Thymus (tissue), 11 donors: ENCODE data around the gene PRRT2. TPM values are rescaled to one million over a fixed set of nuclear protein-coding genes. Genes with fewer than 3 reads are reported as not detected.
"Not testable (repeated sequence)": the region's sequence is repeated elsewhere in the genome, so short reads cannot be mapped to it uniquely, and the experiment has no call there.

Source experiments
- DNase-seq, 9 donors: peaks; one replicate each; pipeline ENCODE4 v3.0.0-alpha.2; 2013; ENCODE audit warnings: low spot score in 9 of 9, low read depth in 6 of 9, missing footprints in 1 of 9
- H3K27ac ChIP-seq, 2 donors: one replicate each; pipeline ENCODE4 v1.5.1; 2013; ENCODE audit warnings: control low read depth in 1 of 2, low read depth in 1 of 2, low read length in 1 of 2, mild to moderate bottlenecking in 1 of 2, moderate library complexity in 1 of 2
- H3K27me3 ChIP-seq, 2 donors: one replicate each; pipeline ENCODE4 v1.5.1; 2013; ENCODE audit warnings: low read length in 1 of 2; ENCODE audit not compliant: control insufficient read depth in 2 of 2, insufficient read depth in 1 of 2
- H3K36me3 ChIP-seq, 2 donors: one replicate each; pipeline ENCODE4 v1.5.1; 2013; ENCODE audit warnings: low read length in 1 of 2, mild to moderate bottlenecking in 1 of 2, moderate library complexity in 1 of 2; ENCODE audit not compliant: control insufficient read depth in 2 of 2, insufficient read depth in 2 of 2
- H3K4me1 ChIP-seq, 2 donors: one replicate each; pipeline ENCODE4 v1.5.1; 2013; ENCODE audit warnings: low read length in 2 of 2; ENCODE audit not compliant: control insufficient read depth in 2 of 2, insufficient read depth in 2 of 2
- H3K4me3 ChIP-seq, 2 donors: one replicate each; pipeline ENCODE4 v1.5.1; 2013; ENCODE audit warnings: low read length in 2 of 2, control low read depth in 1 of 2, mild to moderate bottlenecking in 1 of 2
- H3K9me3 ChIP-seq, 2 donors: one replicate each; pipeline ENCODE4 v1.5.1; 2013; ENCODE audit warnings: low read length in 1 of 2, mild to moderate bottlenecking in 1 of 2; ENCODE audit not compliant: control insufficient read depth in 2 of 2, insufficient read depth in 1 of 2
- whole genome bisulfite sequencing: extraction: QIAGEN DNeasy Blood & Tissue Kit; methylation state at CpG from one replicate; pipeline ENCODE4 v1.1.7; 2013; 5-methylcytosine and 5-hydroxymethylcytosine counted together
- polyA plus RNA-seq: library from polyadenylated mRNA; stranded (reverse); fragments of 200-250 nt; gene quantifications from one replicate; pipeline ENCODE4 v1.2.3, GENCODE V29; 2013
- total RNA-seq: library from RNA; stranded (reverse); fragments of 120-200 nt; gene quantifications from one replicate; pipeline ENCODE4 v1.2.4, GENCODE V29; 2013
- donor health status: healthy.

Gene PRRT2
- total and polyA plus RNA-seq, 2 donors: 0.85 to 1.0 TPM

- H3K27ac ChIP-seq: peak overlapping the region; percentile 95 to 97
- no peaks in the 10 kb centered on the region for H3K27me3 ChIP-seq
- H3K36me3 ChIP-seq: peaks cover 6 to 18% of the 10 kb centered on the region in 2 donors
- DNase-seq: no peak
- H3K9me3 ChIP-seq: no peaks in the 10 kb centered on the region
- 76% methylated on average over 20 of the region's 20 CpGs for WGBS
- peaks cover 20 to 45% of the 10 kb centered on the region in 2 donors for H3K4me1 ChIP-seq
- peak overlapping the region; percentile 72 to 77 for H3K4me3 ChIP-seq
These were observed 22.2 kb upstream of the PRRT2 start for GRCh38 chr16:29789775-29790182.

- WGBS: 3% methylated on average over 67 of the region's 67 CpGs
These were observed 21.6 kb upstream of the PRRT2 start, which contains the start of gene KIF22 for GRCh38 chr16:29790183-29790948. Gene KIF22 (plus strand): TSS chr16:29790751. CDS start chr16:29790760, 9 bp downstream.

GRCh38 chr16:29790949-29791844 is 20.8 kb upstream of the PRRT2 start:
- Histone ChIP-seq H3K36me3 (peaks cover 6 to 30% of the 10 kb centered on the region in 2 donors), H3K4me1 (peaks cover 18 to 41% of the 10 kb centered on the region in 2 donors), H3K27me3 (no peaks in the 10 kb centered on the region), H3K4me3 (peak overlapping the region; percentile 72 to 77), H3K9me3 (no peaks in the 10 kb centered on the region), H3K27ac (peak overlapping the region; percentile 67 to 77)
- peak in 1 of 9 donors; percentile 48 for DNase-seq
- WGBS: 2% methylated on average over 31 of the region's 31 CpGs

More at GRCh38 chr16:29790183-29790948, 21.6 kb upstream of the PRRT2 start, which contains the start of gene KIF22:
- Histone ChIP-seq H3K4me3 (peak within 1 kb of the TSS; percentile 72 to 77), H3K4me1 (peaks cover 18 to 44% of the 10 kb centered on the region in 2 donors), H3K9me3 (no peaks in the 10 kb centered on the region), H3K36me3 (peaks cover 6 to 24% of the 10 kb centered on the region in 2 donors), H3K27me3 (no peaks in the 10 kb centered on the region), H3K27ac (peak within 1 kb of the TSS; percentile 95 to 97)
- peak; percentile 98 to 100 (median 99) for DNase-seq

GRCh38 chr16:29791845-29792807 is 19.9 kb upstream of the PRRT2 start:
- peaks cover 18 to 41% of the 10 kb centered on the region in 2 donors for H3K4me1 ChIP-seq
- DNase-seq: no peak
- H3K4me3 ChIP-seq: peak overlapping the region; percentile 72 to 77
- H3K27ac ChIP-seq: no peak overlapping the region
- no peaks in the 10 kb centered on the region for H3K9me3 ChIP-seq
- no peaks in the 10 kb centered on the region for H3K27me3 ChIP-seq
- WGBS: 86% methylated on average over 9 of the region's 9 CpGs
- peaks cover 16 to 40% of the 10 kb centered on the region in 2 donors for H3K36me3 ChIP-seq

- H3K4me3 ChIP-seq, DNase-seq, H3K9me3 ChIP-seq, H3K27me3 ChIP-seq, H3K27ac ChIP-seq: not testable (repeated sequence)
- Histone ChIP-seq H3K4me1 (peaks cover 18 to 41% of the 10 kb centered on the region in 2 donors), H3K36me3 (peaks cover 26 to 50% of the 10 kb centered on the region in 2 donors)
- WGBS: 98% methylated on average over 18 of the region's 18 CpGs
These were observed 18.8 kb upstream of the PRRT2 start for GRCh38 chr16:29793153-29793552.

GRCh38 chr16:29794231-29794710 is 17.7 kb upstream of the PRRT2 start:
- Histone ChIP-seq H3K36me3 (peaks cover 37 to 61% of the 10 kb centered on the region in 2 donors), H3K27me3 (no peaks in the 10 kb centered on the region), H3K4me1 (peaks cover 18 to 41% of the 10 kb centered on the region in 2 donors), H3K9me3 (no peaks in the 10 kb centered on the region), H3K27ac (no peak overlapping the region), H3K4me3 (no peak overlapping the region)
- no peak for DNase-seq
- 98% methylated on average over 3 of the region's 3 CpGs for WGBS

GRCh38 chr16:29802416-29802935 is 9.5 kb upstream of the PRRT2 start:
- WGBS: 97% methylated on average over 8 of the region's 8 CpGs
- H3K4me1 ChIP-seq: peaks cover 11 to 20% of the 10 kb centered on the region in 2 donors
- no peak overlapping the region for H3K4me3 ChIP-seq
- no peaks in the 10 kb centered on the region for H3K27me3 ChIP-seq
- no peaks in the 10 kb centered on the region for H3K9me3 ChIP-seq
- H3K36me3 ChIP-seq: peaks cover 44 to 71% of the 10 kb centered on the region in 2 donors
- H3K27ac ChIP-seq: no peak overlapping the region
- DNase-seq: no peak

- 87% methylated on average over 8 of the region's 8 CpGs for WGBS
These were observed 8.0 kb upstream of the PRRT2 start for GRCh38 chr16:29804020-29804419.

More at GRCh38 chr16:29804020-29804419, 8.0 kb upstream of the PRRT2 start:
- H3K36me3 ChIP-seq: peaks cover 37 to 71% of the 10 kb centered on the region in 2 donors
- no peaks in the 10 kb centered on the region for H3K9me3 ChIP-seq
- no peak for DNase-seq
- peak overlapping the region in 1 of 2 donors; percentile 4 for H3K4me3 ChIP-seq
- peak overlapping the region; percentile 58 to 98 for H3K27ac ChIP-seq
- H3K27me3 ChIP-seq: no peaks in the 10 kb centered on the region
- peaks cover 17 to 34% of the 10 kb centered on the region in 2 donors for H3K4me1 ChIP-seq
